HG03103 (cell line): ENCODE results near the gene TRANK1.
"Not testable (repeated sequence)": the region's sequence is repeated elsewhere in the genome, so short reads cannot be mapped to it uniquely, and the experiment has no call there.

ENCODE experiments used
- ATAC-seq: cut with Tn5 transposase; IDR thresholded peaks from one replicate; pipeline ENCODE4 v1.9.1; 2021; ENCODE audit warnings: low read depth; ENCODE audit not compliant: unreplicated experiment

Gene TRANK1

DNA sequence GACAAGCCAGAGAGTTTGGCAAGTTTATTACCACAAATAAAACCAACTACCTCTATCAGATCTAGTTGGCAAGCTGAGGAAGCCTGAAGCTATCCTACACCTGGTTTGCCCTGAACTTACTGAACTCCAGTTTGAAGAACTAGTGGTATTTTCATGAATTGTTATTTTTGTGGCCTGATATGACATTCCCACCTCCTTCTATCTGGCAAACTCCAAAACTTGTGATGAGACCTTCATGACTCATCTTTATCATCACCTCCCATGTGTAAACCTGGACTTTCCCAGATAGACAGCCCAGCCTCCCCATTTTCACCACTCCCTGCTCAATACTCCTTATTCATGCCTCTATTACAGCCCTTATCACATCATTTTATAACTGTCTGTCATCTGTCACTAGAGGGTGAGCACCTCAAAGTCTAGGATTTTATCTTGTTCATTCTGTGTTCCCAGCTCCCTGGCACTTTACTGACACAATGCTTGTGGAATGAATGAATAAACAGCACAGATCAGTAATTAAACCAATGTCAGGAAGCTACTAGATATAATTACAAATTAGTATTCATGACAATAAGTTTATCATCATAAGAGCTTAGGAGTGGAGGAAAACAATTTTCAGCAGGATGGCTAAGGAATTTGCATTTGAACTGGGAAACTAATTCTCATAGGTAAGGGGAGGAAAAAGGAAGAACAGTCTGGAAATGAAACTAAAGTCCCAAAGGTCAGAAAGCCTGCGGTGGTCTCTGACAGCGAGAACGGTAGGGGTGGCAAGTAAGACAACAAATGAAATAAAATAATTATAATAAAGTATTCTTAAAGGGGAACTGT is 13.2 kb upstream of the TRANK1 start:
- ATAC-seq, result no peak

DNA sequence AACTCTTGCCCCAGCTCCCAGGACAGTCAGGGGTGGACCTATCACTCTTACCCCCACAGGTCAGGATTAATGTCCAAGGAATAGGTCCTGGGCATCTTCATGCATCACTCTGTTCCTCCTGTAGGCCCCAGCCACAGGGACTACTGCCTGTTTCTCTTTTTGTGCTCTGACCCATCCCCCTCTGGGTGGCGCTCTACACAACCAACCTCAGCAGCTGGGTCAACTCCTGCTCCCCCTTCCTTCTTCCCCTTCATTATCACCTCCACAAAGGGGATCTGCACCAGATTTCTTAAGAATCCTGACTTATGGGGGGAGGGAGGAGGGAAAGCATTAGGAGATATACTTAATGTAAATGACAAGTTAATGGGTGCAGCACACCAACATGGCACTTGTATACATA is 12.2 kb upstream of the TRANK1 start:
- no peak for ATAC-seq

DNA sequence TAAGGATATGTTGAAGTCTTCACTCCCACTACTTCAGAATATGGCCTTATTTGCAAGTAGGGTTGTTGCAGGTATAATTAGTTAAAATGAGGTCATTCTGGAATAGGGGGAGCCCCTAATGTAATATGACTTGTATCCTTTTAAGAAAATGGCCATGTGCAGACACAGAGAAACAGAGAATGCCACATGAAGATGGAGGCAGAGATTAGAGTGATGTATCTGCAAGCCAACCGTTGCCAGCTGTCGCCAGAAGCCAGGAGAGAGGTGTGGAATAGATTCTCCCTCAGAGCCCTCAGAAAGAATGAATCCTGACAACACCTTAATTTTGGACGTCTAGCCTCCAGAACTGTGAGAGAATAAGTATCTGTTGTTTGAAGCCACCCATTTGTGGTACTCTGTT is 11.3 kb upstream of the TRANK1 start:
- no peak for ATAC-seq

DNA sequence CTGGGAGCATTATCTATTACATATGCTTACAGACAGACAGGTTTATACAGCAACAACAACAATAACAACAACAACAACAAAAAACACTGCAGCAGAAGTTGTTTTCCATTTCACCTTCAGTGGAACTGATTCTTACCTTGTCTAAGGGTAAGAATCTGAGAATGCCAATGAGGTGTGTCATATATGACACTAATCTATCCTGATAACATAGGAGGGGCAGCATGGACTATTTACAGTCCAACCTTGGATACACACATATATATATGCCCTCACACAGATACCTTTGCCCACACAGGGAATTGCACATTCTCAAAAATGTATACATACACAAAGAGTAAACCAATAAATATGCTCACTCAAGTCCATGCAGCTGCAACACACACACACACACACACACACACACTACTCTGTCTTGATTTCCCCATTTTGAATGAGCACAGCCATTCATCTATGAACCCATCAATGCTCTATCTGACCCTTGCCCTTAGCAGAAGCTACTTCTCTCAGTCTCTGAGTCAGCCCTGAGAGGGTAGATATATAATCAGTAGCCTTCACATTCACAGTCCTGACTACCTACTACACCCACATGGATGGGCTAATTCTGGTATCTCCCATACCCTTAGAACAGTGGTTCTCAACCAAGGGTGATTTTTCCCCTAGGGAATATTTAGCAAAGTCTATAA is 9.7 kb upstream of the TRANK1 start:
- no peak for ATAC-seq

DNA sequence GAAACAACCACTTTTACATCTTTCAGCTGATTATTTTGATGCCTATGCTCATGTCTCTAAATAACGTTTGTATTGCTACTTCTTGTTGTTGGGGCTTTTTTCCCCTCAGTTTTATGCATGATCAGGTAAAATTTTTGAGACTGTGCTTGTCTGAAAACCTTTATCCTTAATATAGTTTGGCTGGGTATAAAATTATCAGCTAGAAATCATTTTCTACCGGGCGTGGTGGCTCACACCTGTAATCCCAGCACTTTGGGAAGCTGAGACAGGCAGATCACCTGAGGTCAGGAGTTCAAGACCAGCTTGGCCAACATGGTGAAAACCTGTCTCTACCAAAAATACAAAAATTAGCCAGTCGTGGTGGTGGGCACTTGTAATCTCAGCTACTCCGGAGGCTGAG is 3.0 kb upstream of the TRANK1 start:
- ATAC-seq, result not testable (repeated sequence)

DNA sequence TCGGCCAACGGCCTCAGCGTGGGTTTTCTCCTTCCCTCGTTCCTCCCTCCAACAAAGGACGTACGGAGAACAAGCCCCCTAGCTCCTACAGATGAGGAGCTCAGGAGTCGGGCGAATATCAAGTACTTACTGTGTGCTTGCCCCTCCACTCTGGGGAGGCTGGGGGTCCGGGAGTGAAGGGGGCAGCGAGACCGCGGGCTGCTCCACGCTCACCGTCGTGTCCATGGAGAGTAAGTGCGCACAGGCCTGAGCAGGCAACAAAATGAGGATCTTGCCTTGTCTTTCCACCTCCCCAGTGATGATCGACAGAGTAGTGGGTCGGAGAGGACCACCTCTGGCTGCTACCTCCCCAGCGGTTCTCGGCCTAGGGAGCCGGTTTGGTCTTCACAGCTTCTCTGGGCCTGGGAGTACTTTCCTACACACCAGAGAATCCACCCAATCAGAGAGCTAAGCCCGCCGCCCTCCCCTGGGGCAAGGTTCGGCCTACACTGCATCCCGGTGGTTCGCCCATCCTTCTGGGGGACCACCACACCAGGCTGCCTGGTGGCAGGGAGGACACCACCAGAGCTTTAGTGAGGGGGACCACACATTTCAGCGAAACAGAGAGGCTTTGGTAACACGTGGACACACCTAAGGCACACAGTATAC is 603 bp upstream of the TRANK1 start:
- ATAC-seq, result no peak

DNA sequence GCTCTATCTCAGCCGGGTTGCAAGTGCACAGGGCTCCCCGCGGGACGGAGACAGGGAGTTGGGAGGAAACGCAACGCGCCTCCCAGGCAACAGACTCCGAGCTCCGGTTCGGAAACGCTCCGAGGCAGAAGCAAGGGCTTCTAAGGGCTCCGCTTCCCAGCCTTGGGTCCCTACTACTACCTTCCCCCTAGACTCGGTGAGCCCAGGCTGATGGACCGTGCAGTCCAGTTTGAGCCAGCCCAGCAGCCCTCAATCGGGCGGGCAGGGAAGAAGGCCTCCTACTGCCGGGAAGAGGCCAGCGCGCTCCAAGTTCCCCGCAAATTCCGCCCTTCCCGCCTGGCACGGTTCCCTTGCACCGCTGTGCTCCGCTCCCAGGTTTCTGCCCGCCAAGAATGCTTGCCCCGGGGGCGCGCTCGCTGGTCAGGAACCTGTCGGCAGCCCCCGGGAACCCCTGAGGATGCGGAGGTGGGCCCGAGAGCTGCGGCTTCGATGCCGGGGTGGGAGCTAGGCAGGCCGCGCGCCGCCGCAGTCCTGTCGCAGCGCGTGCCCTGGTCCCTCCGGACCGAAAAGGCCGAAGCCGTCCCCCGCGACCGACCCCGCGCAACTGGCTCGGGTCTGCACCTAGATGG is 728 bp downstream of the TRANK1 start:
- peak; percentile 43 for ATAC-seq

DNA sequence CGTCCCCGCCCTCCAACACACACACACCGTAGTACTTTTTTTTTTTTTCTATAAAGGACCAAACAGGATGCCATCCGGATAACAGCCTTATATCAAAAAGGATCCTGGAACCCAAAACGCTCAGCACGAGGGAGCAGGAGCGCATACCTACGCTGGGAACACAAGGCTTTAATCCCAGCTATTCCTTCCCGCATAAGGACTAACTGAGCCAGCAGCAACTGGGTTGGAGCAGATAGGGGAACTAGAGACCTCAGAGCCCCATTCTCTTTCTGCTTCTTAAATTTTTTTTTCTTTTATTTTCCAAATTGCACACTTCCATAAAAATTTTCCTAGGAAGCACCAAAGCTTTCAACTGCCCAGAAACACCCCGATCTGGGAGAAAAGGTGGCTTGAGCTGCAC is 1.3 kb downstream of the TRANK1 start:
- no peak for ATAC-seq

DNA sequence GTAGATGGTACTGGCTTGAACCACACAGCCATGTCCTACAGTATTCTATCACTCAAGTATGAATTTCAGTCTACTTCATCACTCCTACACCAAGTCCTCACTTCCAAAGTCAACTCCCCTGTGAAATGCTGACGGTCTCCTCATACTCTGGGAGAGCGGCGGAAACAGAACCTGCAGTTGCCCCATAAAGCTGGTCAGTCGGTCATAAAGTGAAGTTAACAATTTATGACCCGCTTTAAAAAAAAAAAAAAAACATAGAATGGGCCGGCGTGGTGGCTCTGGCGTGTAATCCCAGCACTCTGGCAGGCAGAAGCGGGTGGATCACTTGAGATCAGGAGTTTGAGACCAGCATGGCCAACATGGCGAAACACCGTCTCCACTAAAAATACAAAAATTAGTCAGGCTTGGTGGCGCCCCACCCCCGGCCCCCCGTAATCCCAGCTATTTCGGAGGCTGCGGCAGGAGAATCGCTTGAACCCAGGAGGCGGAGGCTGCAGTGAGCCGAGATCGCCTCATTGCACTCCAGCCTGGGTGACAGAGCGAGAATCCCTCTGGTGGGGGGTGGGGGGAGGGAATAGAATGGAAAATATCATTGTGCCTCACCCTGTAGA is 2.1 kb downstream of the TRANK1 start:
- ATAC-seq, result no peak

DNA sequence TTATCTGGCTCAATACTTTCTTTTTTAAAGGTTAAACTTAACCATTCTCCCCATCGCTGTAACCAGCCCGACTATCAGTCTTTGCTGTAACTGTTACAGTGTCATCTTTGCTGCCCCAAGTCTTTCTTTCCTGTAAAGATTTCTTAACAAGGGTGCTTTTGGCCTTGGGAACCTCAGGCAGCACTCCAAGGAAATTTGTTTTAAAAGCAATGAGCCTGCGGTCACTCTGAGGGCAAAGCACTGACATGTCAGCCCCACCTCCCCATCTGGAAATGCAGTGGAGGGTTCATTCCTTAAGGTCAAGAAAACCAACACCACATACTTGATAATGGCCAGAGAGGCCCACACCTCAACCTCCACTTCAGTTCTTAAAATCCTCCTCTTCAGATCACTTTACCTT is 3.2 kb downstream of the TRANK1 start:
- no peak for ATAC-seq

DNA sequence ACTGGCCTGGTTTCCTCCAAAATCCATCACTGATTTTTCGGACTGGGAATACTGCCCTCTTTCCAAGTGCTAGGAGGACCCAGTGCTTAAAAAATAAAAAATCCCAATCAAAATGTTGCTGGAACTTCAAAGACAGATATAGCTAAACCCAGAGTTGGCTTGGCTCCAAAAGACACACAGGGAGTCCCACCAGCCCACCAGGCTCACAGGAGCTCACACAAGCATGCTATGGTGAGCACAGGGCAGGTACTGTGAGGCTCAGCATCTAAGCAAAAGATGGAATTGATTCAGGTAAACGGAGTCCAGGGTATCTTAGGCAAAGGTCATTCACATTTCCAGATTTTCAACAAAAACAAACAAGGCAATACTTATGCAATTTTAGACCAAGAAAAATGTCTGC is 3.7 kb downstream of the TRANK1 start:
- ATAC-seq, result no peak

DNA sequence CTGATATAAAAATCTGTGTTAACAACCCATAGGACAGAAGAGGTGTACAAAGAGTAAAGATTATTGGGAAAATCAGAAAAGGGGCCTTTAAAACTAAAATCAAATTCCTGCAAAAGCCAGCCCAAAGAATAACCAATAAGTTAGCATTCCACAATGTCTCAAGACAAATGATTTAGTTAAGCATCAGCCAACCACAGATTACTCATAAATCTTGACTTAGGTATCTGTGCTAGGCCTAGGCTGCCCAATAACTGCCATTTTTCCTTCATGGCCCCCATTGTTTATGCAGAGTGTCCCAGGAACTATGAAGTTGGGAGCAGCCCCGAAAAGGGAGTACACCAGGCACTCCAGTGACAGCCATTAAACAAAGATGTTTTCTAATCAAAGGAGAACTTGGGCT is 7.4 kb downstream of the TRANK1 start:
- ATAC-seq, result no peak

DNA sequence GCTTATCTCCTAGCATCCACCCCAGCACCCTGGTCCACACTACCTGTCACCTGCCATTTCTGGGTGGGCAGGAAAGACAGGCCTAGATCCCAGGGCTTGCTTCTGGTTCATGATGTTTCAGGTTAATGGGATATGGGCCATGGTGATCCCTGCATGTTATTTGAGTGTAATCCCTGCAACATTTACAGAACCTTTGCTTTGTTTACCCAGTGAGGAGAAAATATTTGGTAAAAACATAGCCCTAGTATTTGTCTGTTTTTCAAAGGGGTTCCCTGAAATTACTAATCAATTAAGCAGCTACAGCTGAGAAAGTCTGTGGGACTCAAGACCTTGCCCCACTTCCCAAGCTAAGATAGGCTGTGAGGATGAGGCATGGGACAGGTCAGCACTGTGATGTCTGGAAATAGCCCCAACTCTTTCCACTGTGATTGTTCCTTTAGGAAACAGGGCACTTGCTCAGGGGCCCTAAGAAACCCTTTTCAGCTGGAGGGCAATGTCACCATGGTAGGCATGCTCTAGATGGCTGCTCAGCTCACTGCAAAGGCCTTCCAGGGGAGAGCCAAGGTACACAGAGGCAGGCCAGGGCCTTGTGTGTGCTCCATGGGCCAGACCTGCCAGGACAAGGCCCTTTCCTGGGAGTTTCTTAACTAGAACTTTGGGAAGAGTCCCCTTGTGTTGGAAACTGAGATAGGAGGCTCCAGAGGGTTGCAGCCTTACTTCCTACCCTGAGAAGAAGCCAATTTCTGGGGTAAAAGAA is 11.1 kb downstream of the TRANK1 start:
- ATAC-seq, result no peak

DNA sequence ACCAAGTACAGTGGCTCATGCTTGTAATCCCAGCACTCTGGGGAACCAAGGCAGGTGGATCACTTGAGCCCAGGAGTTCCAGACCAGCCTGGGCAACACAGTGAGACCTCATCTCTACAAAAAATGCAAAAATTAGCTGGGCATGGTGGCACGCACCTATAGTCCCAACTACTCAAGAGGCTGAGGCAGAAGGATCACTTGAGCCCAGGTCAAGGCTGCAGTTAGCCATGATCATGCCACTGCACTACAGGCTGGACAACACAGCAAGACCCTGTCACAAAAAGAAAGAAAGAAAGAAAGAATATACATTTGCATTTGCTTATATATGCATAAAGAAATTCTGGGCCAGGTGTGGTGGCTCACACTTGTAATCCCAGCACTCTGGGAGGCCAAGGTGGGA is 13.4 kb downstream of the TRANK1 start:
- ATAC-seq, result not testable (repeated sequence)

DNA sequence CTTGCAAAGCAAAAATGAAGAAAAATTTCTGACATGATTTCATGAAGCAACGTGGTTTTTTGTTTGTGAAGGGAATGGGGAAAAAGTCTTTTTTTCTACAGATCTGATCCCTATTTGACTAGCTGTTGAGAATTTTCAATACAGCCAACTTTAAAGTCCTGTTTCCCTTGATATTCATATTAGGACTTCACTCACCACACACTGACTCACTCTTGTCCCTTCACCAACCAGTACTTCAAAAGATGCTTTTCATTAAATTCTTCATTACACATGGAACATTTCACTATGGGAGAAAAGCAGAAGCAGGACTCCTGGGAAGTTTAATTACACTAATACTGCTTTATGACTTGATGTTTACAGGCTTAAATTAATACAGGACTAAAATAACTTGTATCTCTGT is 16.6 kb downstream of the TRANK1 start:
- no peak for ATAC-seq

DNA sequence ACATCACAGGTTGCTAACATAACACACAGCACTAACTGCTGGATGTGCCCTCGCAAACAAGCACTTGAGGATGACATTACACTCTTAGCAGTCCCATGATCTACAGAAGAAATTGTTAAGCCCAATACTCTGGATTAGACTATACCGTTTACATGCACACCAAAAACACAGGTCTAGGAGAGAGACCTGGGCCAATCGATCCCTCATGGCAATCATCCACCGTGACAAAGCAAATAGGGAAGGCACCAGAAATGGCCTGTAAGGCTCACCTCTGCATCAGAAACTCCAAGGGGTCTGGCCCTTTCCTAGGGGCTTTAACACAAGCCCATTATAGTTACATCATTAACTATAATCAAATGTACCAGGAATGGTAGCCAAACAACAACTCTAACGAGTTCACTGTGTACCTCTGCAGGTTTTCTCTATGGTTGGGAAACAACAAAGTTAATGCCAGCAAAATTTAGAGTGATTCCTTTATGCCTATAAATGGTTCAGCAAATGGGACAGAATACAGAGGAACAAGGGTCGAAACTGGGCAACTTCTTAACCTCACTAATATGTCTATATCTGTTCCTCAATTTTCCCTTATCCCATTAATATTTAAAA is 18.5 kb downstream of the TRANK1 start:
- ATAC-seq, result no peak

DNA sequence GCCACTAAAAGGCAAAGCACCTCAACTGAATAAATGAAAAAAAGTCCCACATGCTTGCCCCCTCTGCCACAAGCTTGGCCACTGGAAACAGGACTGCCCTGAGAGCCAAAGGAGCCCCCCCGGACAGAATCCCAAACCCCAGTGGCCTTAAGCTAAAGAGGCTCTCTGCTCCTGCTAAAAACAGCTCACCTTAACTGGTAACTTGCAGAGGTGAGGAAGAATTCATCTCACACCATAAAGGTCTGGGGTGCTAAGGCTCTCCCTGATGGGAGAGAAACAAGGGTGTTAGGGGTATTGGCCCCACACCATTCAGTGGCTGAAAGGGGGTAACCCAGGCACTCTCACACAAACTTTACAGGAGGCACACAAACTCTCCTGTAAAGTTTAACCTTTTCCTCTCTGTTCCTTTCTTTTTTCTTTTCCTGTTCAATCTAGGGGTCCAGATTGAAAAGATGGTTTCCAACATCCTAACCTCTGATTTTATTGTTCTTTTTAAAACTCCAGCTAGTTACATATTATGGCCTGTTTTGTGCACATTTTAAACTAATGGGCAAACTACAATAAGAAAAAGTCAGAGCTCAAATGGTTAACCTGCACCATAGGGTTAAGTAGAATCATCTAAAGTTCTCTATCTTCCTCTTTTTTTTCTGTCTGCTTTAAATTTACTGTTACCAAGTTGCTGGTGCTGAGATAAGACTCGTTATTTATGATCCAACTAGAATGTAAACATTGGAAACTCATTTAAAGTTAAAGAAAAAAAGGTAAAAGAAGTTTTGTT is 19.9 kb downstream of the TRANK1 start:
- no peak for ATAC-seq

DNA sequence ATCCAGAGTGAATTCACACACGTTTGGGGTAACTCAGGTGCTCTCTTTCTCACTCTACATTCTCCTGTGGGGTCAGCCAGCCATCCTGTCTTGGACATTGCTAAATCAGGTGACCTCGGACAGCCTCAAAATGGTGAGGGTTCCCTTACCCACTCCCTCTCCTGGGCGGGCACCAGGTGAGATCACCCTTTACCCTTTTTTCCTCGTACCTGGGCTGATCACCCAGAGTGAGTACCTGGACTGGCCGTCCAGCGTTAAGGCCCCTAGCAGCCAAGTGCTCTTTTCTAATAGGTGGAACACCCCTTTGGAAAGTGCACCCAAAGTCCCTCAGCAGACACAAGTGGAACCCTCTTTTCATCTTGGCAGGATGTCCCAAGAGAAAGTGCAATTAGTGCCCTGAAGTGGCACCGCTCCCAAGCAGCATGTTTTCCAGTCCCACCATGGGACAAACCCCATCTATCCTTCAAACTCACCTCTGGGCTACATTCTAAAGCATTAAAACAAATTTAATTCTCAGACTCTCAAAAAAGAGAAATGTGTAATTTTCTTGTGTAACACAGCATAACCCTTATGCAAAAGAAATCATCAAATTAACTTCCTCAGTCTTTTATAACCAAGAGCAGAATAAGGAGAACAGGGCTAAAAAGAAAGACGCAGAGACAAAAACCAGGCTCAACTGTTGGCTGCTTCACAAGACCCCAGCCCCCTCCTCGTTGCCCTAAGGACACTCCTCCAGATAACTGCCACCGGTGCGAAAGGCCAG is 20.7 kb downstream of the TRANK1 start:
- no peak for ATAC-seq
